GM21529 (cell line): Measurements from ENCODE around the gene MRPL52.
"Not testable (repeated sequence)": the region's sequence is repeated elsewhere in the genome, so short reads cannot be mapped to it uniquely, and the experiment has no call there.

Experiments
- ATAC-seq: cut with Tn5 transposase; IDR thresholded peaks from one replicate; pipeline ENCODE4 v1.9.1; 2021; ENCODE audit not compliant: unreplicated experiment

MRPL52 gene

GRCh38 chr14:22837750-22838538 is 8.3 kb downstream of the MRPL52 start:
- ATAC-seq: no peak

GRCh38 chr14:22838631-22839041 is 8.9 kb downstream of the MRPL52 start:
- no peak for ATAC-seq

- no peak for ATAC-seq
Observed at GRCh38 chr14:22839159-22839779, 9.6 kb downstream of the MRPL52 start.

GRCh38 chr14:22841311-22841710 is 11.6 kb downstream of the MRPL52 start:
- ATAC-seq: no peak

- ATAC-seq: no peak
Observed at GRCh38 chr14:22841769-22842168, 12.1 kb downstream of the MRPL52 start.

- ATAC-seq: no peak
Observed at GRCh38 chr14:22842211-22843122, 12.8 kb downstream of the MRPL52 start.

GRCh38 chr14:22843123-22843925 is 13.6 kb downstream of the MRPL52 start:
- no peak for ATAC-seq

- no peak for ATAC-seq
Observed at GRCh38 chr14:22844221-22845102, 14.8 kb downstream of the MRPL52 start.

GRCh38 chr14:22845103-22845394 is 15.4 kb downstream of the MRPL52 start:
- ATAC-seq: no peak

GRCh38 chr14:22845821-22846625 is 16.3 kb downstream of the MRPL52 start:
- ATAC-seq: no peak

GRCh38 chr14:22846811-22847307 is 17.2 kb downstream of the MRPL52 start:
- ATAC-seq: no peak

GRCh38 chr14:22847661-22848341 is 18.1 kb downstream of the MRPL52 start:
- ATAC-seq: no peak

- ATAC-seq: no peak
Observed at GRCh38 chr14:22848351-22849164, 18.9 kb downstream of the MRPL52 start.

GRCh38 chr14:22849212-22849819 is 19.6 kb downstream of the MRPL52 start:
- no peak for ATAC-seq

GRCh38 chr14:22850944-22851764 is 21.5 kb downstream of the MRPL52 start:
- ATAC-seq: no peak

GRCh38 chr14:22852178-22852577 is 22.5 kb downstream of the MRPL52 start:
- not testable (repeated sequence) for ATAC-seq
